Transverse colon (tissue), 4 donors: ENCODE data around the gene CTXND2. TPM values are rescaled to one million over a fixed set of nuclear protein-coding genes. Genes with fewer than 3 reads are reported as not detected.
"Not testable (repeated sequence)": the region's sequence is repeated elsewhere in the genome, so short reads cannot be mapped to it uniquely, and the experiment has no call there.

Experiments
- DNase-seq: peaks from one replicate; pipeline ENCODE4 v3.0.0-alpha.2; 2019
- H3K27ac ChIP-seq, 4 donors: fragments of 200-600 bp; sonication (generic); 2 replicates each; pipeline ENCODE4 v1.5.1; 2016 to 2018; ENCODE audit warnings: inconsistent platforms in 4 of 4
- H3K27me3 ChIP-seq: fragments of 200-600 bp; sonication (generic); 2 replicates; pipeline ENCODE4 v1.5.1; 2017; ENCODE audit warnings: inconsistent platforms
- H3K36me3 ChIP-seq, 4 donors: fragments of 200-600 bp; sonication (generic); 2 replicates each; pipeline ENCODE4 v1.5.1; 2017 to 2019; ENCODE audit warnings: inconsistent platforms in 4 of 4
- H3K4me1 ChIP-seq, 4 donors: fragments of 200-600 bp; sonication (generic); 2 replicates each; pipeline ENCODE4 v1.5.1; 2017 to 2020; ENCODE audit warnings: inconsistent platforms in 4 of 4
- H3K4me3 ChIP-seq, 4 donors: fragments of 200-600 bp; sonication (generic); 1 replicate in 1 of 4; 2 replicates in 3 of 4; pipeline versions ENCODE4 v1.5.1 to v1.6.1; 2017 to 2019; ENCODE audit warnings: inconsistent platforms in 4 of 4
- H3K9me3 ChIP-seq, 2 donors: fragments of 200-600 bp; sonication (generic); 2 replicates each; pipeline ENCODE4 v1.5.1; 2017 to 2019; ENCODE audit warnings: inconsistent platforms in 2 of 2
- CTCF ChIP-seq, 5 experiments: fragments of 200-600 bp in 3 of 5; fragments of 450-650 bp in 2 of 5; sonication (generic) in 3 of 5; IDR thresholded peaks; 1 replicate in 2 of 5; 2 replicates in 3 of 5; pipeline ENCODE4 v1.5.1; 2016 to 2017; ENCODE audit warnings: antibody characterized with exemption in 5 of 5, inconsistent platforms in 3 of 5, mild to moderate bottlenecking in 2 of 5, moderate library complexity in 1 of 5
- EP300 ChIP-seq: sonication (generic); formaldehyde crosslinking; IDR thresholded peaks from one replicate; pipeline ENCODE4 v1.6.1; 2017; ENCODE audit warnings: antibody characterized with exemption, low read depth
- POLR2A ChIP-seq: fragments of 450-650 bp; IDR thresholded peaks from one replicate; pipeline ENCODE4 v1.6.1; 2016; ENCODE audit warnings: antibody characterized with exemption, mild to moderate bottlenecking, moderate library complexity
- POLR2AphosphoS5 ChIP-seq, 3 donors: sonication (generic); formaldehyde crosslinking; IDR thresholded peaks; one replicate each; pipeline ENCODE4 v1.6.1; 2016; ENCODE audit warnings: antibody characterized with exemption in 3 of 3
- WGBS, 2 donors: methylation state at CpG; one replicate each; pipeline ENCODE4 v1.1.5; 2018; ENCODE audit warnings: low coverage in 1 of 2; 5-methylcytosine and 5-hydroxymethylcytosine counted together
- in situ Hi-C, 4 donors: fragments of 200-750 bp; cut with MboI; loops; one replicate each; pipeline versions ENCODE4 v1.15.0 to v1.15.1; 2017; ENCODE audit warnings: low sequenced_read_pairs in 3 of 4, low pct_ligation_motif_present in 1 of 4, low pct_unique_long_range_greater_than_20kb in 1 of 4
- intact Hi-C: fragments of 100-400 bp; cut with DNase I; formaldehyde crosslinking; loops from one replicate; pipeline ENCODE4 v1.15.1; 2023; ENCODE audit warnings: low total_unique reads
- total RNA-seq, 4 donors: library from RNA; depleted of rRNA; stranded (reverse); fragments of >200 nt; gene quantifications; one replicate each; pipeline ENCODE4 v1.1.0, GENCODE V29; 2016

The CTXND2 gene
- total RNA-seq, 4 donors from 2014 or later: not detected

DNA sequence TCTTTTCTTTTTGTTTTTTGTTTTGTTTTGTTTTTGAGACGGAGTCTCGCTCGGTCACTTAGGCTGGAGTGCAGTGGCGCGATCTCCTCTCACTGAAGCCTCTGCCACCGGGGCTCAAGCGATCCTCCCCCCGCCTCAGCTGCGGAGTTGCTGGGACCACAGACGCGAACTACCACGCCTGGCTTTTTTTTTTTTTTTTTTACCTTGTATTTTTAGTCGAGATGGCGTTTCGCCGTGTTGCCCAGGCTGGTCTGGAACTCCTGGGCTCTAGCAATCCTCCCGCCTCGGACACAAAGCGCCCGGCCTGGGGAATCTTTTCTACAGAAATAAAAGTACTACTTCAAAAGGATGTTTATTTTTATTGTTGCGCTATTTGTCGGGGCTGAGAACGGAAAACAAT lies 38.1 kb downstream of the CTXND2 start:
- peaks cover 0 to 23% (median 9%) of the 10 kb centered on the region in 4 donors for H3K36me3 ChIP-seq
- 68 to 88% methylated on average over 19 to 23 of the region's 23 CpGs for whole genome bisulfite sequencing, 2 donors
- H3K4me1 ChIP-seq: peaks cover 0 to 14% (median 8%) of the 10 kb centered on the region in 4 donors
- TF ChIP-seq POLR2AphosphoS5 (IDR thresholded peaks at IDR 0.05) (no peak), CTCF (IDR thresholded peaks at IDR 0.05) (no peak), POLR2A (no peak), EP300 (no peak)
- H3K9me3 ChIP-seq: no peaks in the 10 kb centered on the region
- peak overlapping the region in 3 of 4 donors; percentile 88 to 92 (median 89) for H3K27ac ChIP-seq
- intact Hi-C loops: no loop called here
- no peaks in the 10 kb centered on the region for H3K27me3 ChIP-seq
- no peak for DNase-seq
- H3K4me3 ChIP-seq: peak overlapping the region in 3 of 4 donors; percentile 75 to 91 (median 77)
- in situ Hi-C loops: no loop called here

DNA sequence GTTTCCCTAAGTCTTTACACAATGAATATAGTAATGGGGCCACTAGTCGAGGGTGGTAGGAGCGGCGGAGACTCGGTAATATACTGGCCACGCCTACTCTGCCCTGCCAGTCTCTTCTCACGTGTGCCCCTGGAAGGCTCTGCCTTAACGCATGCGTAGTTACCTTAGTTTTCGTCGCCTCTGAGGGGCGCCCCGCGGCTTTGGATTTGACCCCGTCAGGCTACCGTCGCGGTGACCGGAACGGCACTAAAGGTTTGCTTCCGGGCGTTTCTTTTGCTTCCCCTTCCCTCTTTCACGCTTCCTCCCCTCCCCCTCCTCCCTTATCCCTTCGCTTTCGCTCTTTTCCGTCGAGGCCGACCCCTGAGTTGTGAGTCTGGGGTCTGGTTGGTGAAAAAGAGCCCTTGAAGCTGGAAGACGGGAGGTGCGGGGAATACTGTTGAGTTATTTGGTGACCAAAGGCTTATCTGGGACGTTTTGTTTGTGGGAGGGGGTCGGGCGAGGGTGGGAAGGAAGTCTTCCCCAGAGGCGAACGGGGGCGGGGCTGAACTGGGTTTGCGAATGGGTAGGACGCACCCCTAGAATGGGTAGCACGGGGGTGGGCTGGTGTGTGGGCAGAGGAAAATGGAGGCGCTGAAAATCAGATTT lies 39.3 kb downstream of the CTXND2 start, which contains the start of gene SETDB1:
TSS of gene SETDB1 (plus strand) at position 267 of the 645 bp plus-strand sequence. CDS start 1,352 bp downstream, outside the sequence.
- Histone ChIP-seq H3K4me3 (peak within 1 kb of the TSS; percentile 75 to 91 (median 76)), H3K36me3 (peaks cover 0 to 34% (median 16%) of the 10 kb centered on the region in 4 donors), H3K4me1 (peaks cover 0 to 14% (median 8%) of the 10 kb centered on the region in 4 donors), H3K27me3 (no peaks in the 10 kb centered on the region), H3K27ac (peak within 1 kb of the TSS; percentile 87 to 92 (median 88)), H3K9me3 (no peaks in the 10 kb centered on the region)
- DNase-seq: peak; percentile 96
- intact Hi-C loops: no loop called here
- WGBS, 2 donors: 0% methylated on average over 1 to 39 of the region's 39 CpGs
- in situ Hi-C loops: no loop called here
- TF ChIP-seq POLR2A: peak; percentile 38
- TF ChIP-seq POLR2AphosphoS5 (IDR thresholded peaks at IDR 0.05): peak; percentile 69 to 82 (median 78)
- no peak for TF ChIP-seq EP300
- peak in 1 of 5 experiments; percentile 11 for TF ChIP-seq CTCF (IDR thresholded peaks at IDR 0.05)

DNA sequence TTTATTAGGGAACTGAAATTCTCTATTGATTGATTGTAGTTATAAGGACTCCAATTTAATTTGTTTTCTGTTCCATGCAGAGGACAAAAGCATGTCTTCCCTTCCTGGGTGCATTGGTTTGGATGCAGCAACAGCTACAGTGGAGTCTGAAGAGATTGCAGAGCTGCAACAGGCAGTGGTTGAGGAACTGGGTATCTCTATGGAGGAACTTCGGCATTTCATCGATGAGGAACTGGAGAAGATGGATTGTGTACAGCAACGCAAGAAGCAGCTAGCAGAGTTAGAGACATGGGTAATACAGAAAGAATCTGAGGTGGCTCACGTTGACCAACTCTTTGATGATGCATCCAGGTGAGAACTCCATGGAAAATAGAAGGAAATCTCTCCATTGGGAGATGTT lies 40.7 kb downstream of the CTXND2 start:
- H3K4me3 ChIP-seq: no peak overlapping the region
- in situ Hi-C loops: no loop called here
- H3K9me3 ChIP-seq: peaks cover 4 to 6% of the 10 kb centered on the region in 2 donors
- no peaks in the 10 kb centered on the region for H3K27me3 ChIP-seq
- no peak for DNase-seq
- no peak overlapping the region for H3K27ac ChIP-seq
- WGBS, 2 donors: 77 to 91% methylated on average over 4 of the region's 4 CpGs
- no peak for TF ChIP-seq EP300
- TF ChIP-seq POLR2A: no peak
- TF ChIP-seq CTCF (IDR thresholded peaks at IDR 0.05): no peak
- TF ChIP-seq POLR2AphosphoS5 (IDR thresholded peaks at IDR 0.05): no peak
- peaks cover 1 to 46% (median 23%) of the 10 kb centered on the region in 4 donors for H3K36me3 ChIP-seq
- H3K4me1 ChIP-seq: peaks cover 0 to 9% (median 6%) of the 10 kb centered on the region in 4 donors
- intact Hi-C loops: no loop called here

- in situ Hi-C loops (no loop called here), intact Hi-C loops (no loop called here)
- no peak overlapping the region for H3K27ac ChIP-seq
- TF ChIP-seq EP300 (no peak), POLR2A (no peak), CTCF (IDR thresholded peaks at IDR 0.05) (no peak), POLR2AphosphoS5 (IDR thresholded peaks at IDR 0.05) (no peak)
- peaks cover 4 to 6% of the 10 kb centered on the region in 2 donors for H3K9me3 ChIP-seq
- H3K36me3 ChIP-seq: peaks cover 1 to 46% (median 24%) of the 10 kb centered on the region in 4 donors
- no peak overlapping the region for H3K4me3 ChIP-seq
- H3K27me3 ChIP-seq: no peaks in the 10 kb centered on the region
- peaks cover 0 to 9% (median 6%) of the 10 kb centered on the region in 4 donors for H3K4me1 ChIP-seq
- DNase-seq: no peak
- 93 to 96% methylated on average over 3 of the region's 3 CpGs for WGBS, 2 donors
Observed at GRCh38 chr1:150928286-150928685, 41.4 kb downstream of the CTXND2 start.

GRCh38 chr1:150928775-150929174 lies 41.8 kb downstream of the CTXND2 start:
- peaks cover 1 to 46% (median 24%) of the 10 kb centered on the region in 4 donors for H3K36me3 ChIP-seq
- intact Hi-C loops: not testable (repeated sequence)
- whole genome bisulfite sequencing, 2 donors: 98 to 100% methylated on average over 3 to 6 of the region's 6 CpGs

More at GRCh38 chr1:150928775-150929174, 41.8 kb downstream of the CTXND2 start:
- in situ Hi-C loops, H3K4me3 ChIP-seq, H3K27ac ChIP-seq, H3K4me1 ChIP-seq, H3K27me3 ChIP-seq, H3K9me3 ChIP-seq, DNase-seq: not testable (repeated sequence)
